B cell (primary cell): ENCODE data around the gene S1PR3. TPM values are rescaled to one million over a fixed set of nuclear protein-coding genes. Genes with fewer than 3 reads are reported as not detected.

ENCODE experiments used
- ATAC-seq: fragments of 200-7000 bp; cut with Tn5 transposase; one replicate; pipeline ENCODE4 v1.10.0; 2021; ENCODE audit warnings: low read depth, mild to moderate bottlenecking, moderate number of reproducible peaks, moderate library complexity
- CTCF ChIA-PET: fragments of 350-600 bp; sonication (Branson Sonifier 250); formaldehyde crosslinking; loops from one replicate; lab custom pipeline; 2021; ENCODE audit warnings: antibody characterized with exemption, inconsistent platforms; lab: Charles Lee
- POLR2A ChIA-PET: fragments of 350-600 bp; sonication (Branson Sonifier 250); formaldehyde crosslinking; loops from one replicate; lab custom pipeline; 2021; ENCODE audit warnings: antibody characterized with exemption; lab: Charles Lee
- DNase-seq: peaks from one replicate; pipeline ENCODE4 v3.0.0; 2013
- H2AFZ ChIP-seq: 2 replicates; pipeline ENCODE4 v1.6.1; 2012; ENCODE audit warnings: mild to moderate bottlenecking, low read depth, low read length; ENCODE audit not compliant: insufficient read depth, poor library complexity, severe bottlenecking
- H3K27ac ChIP-seq, 2 donors: 1 replicate in 1 of 2; 2 replicates in 1 of 2; pipeline ENCODE4 v1.5.1; 2012 to 2013; ENCODE audit warnings: low read length in 2 of 2, mild to moderate bottlenecking in 2 of 2, moderate library complexity in 1 of 2
- H3K27me3 ChIP-seq, 4 experiments: fragments of 200-600 bp in 1 of 4; sonication (generic) in 1 of 4; replicated peaks in 1 of 4; 1 replicate in 2 of 4; 2 replicates in 2 of 4; pipeline versions ENCODE4 v1.6.1 to v1.7.0; 2013 to 2016; ENCODE audit warnings: low read length in 3 of 4, mild to moderate bottlenecking in 2 of 4, mixed read lengths in 1 of 4, moderate library complexity in 1 of 4; ENCODE audit not compliant: insufficient read depth in 4 of 4, control insufficient read depth in 3 of 4; ENCODE audit errors: control extremely low read depth in 1 of 4
- H3K36me3 ChIP-seq, 2 experiments: replicated peaks in 1 of 2; 1 replicate in 1 of 2; 2 replicates in 1 of 2; pipeline versions ENCODE4 v1.6.1 to v1.7.1; 2013; ENCODE audit warnings: low read length in 1 of 2; ENCODE audit not compliant: insufficient read depth in 2 of 2, control insufficient read depth in 1 of 2; ENCODE audit errors: control extremely low read depth in 1 of 2, extremely low read depth in 1 of 2
- H3K4me1 ChIP-seq, 2 donors: fragments of 200-600 bp in 1 of 2; sonication (generic) in 1 of 2; 1 replicate in 1 of 2; 2 replicates in 1 of 2; pipeline versions ENCODE4 v1.5.1 to v1.6.1; 2013 to 2017; ENCODE audit warnings: low read length in 2 of 2; ENCODE audit not compliant: control insufficient read depth in 2 of 2, insufficient read depth in 2 of 2
- H3K4me2 ChIP-seq: replicated peaks from 2 replicates; pipeline ENCODE3; 2012; ENCODE audit warnings: mild to moderate bottlenecking, low read depth, low read length; ENCODE audit not compliant: poor library complexity, severe bottlenecking
- H3K4me3 ChIP-seq, 5 experiments: fragments of 200-600 bp in 1 of 5; sonication (generic) in 1 of 5; 1 replicate in 3 of 5; 2 replicates in 2 of 5; pipeline versions ENCODE4 v1.5.1 to v1.7.0; 2011 to 2016; ENCODE audit warnings: low read length in 4 of 5, mild to moderate bottlenecking in 4 of 5, low read depth in 2 of 5, control low read depth in 1 of 5, moderate library complexity in 1 of 5; ENCODE audit not compliant: insufficient read depth in 1 of 5; ENCODE audit errors: control extremely low read depth in 1 of 5, extremely low read depth in 1 of 5
- H3K79me2 ChIP-seq: fragments of 200-600 bp; sonication (generic); one replicate; pipeline ENCODE4 v1.6.0; 2016; ENCODE audit warnings: low read length; ENCODE audit not compliant: control insufficient read depth, insufficient read depth
- H3K9ac ChIP-seq: fragments of 200-600 bp; sonication (generic); 2 replicates; pipeline ENCODE4 v1.6.1; 2017; ENCODE audit warnings: mild to moderate bottlenecking, low read length, moderate library complexity
- H3K9me3 ChIP-seq, 3 donors: one replicate each; pipeline versions ENCODE4 v1.6.1 to v1.7.1; 2013; ENCODE audit warnings: low read length in 2 of 3; ENCODE audit not compliant: control insufficient read depth in 2 of 3, insufficient read depth in 1 of 3; ENCODE audit errors: control extremely low read depth in 1 of 3
- H4K20me1 ChIP-seq: 2 replicates; pipeline ENCODE4 v1.6.0; 2012; ENCODE audit warnings: mild to moderate bottlenecking, low read length; ENCODE audit not compliant: insufficient read depth, control insufficient read depth, poor library complexity, severe bottlenecking
- H3K27ac Mint-ChIP-seq: one replicate; pipeline ENCODE4 v1.8.0; 2021; ENCODE audit warnings: mixed read lengths
- H3K27me3 Mint-ChIP-seq: one replicate; pipeline ENCODE4 v1.8.0; 2021; ENCODE audit warnings: mixed read lengths
- H3K4me1 Mint-ChIP-seq: one replicate; pipeline ENCODE4 v1.8.0; 2021; ENCODE audit warnings: mixed read lengths
- H3K4me3 Mint-ChIP-seq: one replicate; pipeline ENCODE4 v1.8.0; 2021; ENCODE audit warnings: mixed read lengths
- H3K9me3 Mint-ChIP-seq: one replicate; pipeline ENCODE4 v1.8.0; 2022; ENCODE audit warnings: mixed read lengths; ENCODE audit not compliant: insufficient read depth
- CTCF ChIP-seq: fragments of 200-600 bp; IDR thresholded peaks from one replicate; pipeline ENCODE4 v1.8.0; 2022; ENCODE audit warnings: antibody characterized with exemption, mild to moderate bottlenecking
- EZH2 ChIP-seq: IDR thresholded peaks from 2 replicates; pipeline ENCODE4 v1.6.1; 2012; ENCODE audit warnings: borderline replicate concordance, low read depth, mild to moderate bottlenecking, moderate library complexity, low read length; ENCODE audit not compliant: insufficient read depth, poor library complexity, severe bottlenecking
- WGBS: methylation state at CpG from one replicate; pipeline ENCODE4 v1.1.5; 2013; ENCODE audit warnings: missing lambda C conversion rate; ENCODE audit not compliant: insufficient coverage; 5-methylcytosine and 5-hydroxymethylcytosine counted together
- intact Hi-C: fragments of 100-400 bp; cut with micrococcal nuclease; formaldehyde crosslinking; loops from one replicate; pipeline ENCODE4 v1.10.0; 2022
- polyA plus RNA-seq: library from polyadenylated mRNA; depleted of rRNA; stranded (reverse); fragments of >200 nt; gene quantifications from 2 replicates; pipeline ENCODE4 v1.2.3, GENCODE V29; 2012
- total RNA-seq, 2 donors: library from RNA; stranded (reverse); fragments of 120-200 nt in 1 of 2; gene quantifications; 1 replicate in 1 of 2; 2 replicates in 1 of 2; pipeline versions ENCODE4 v1.2.3 to v1.2.4, GENCODE V29; 2013 to 2022

S1PR3 gene
- total and polyA plus RNA-seq, 2 donors (not counting 1 experiment from before 2014, with no cell fraction given) = 0.25 TPM; not detected in 1

GRCh38 chr9:88976890-88977257 lies 14.4 kb upstream of the S1PR3 start:
- intact Hi-C loops = no loop called here
- WGBS = 82% methylated on average over 5 of the region's 5 CpGs

DNA sequence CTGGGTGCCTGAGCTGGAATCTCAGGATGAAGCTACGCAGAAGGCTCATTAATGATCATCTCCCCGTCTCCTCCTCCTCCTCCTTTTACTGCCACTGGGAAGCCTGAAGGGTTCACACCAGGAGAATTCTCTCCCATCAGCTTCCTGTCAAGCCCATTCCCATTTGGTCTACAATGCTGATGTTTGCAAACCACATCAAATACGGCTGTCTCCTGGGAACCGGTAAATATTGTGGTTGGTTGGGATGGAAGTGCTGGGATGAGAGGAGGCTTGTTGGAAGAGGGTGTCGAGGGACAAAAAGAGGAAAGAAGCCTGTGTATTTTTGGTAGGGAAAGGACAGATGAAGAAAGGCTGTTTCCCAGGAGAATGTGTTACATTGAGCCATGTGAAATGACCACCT lies 13.2 kb upstream of the S1PR3 start:
- ATAC-seq (no peak), DNase-seq (no peak)
- H3K4me1 Mint-ChIP-seq = no peaks in the 10 kb centered on the region
- no peak overlapping the region for H3K27ac ChIP-seq
- no peak overlapping the region for H3K4me3 ChIP-seq
- no peak overlapping the region for H3K27ac Mint-ChIP-seq
- no peaks in the 10 kb centered on the region for H4K20me1 ChIP-seq
- H3K9me3 Mint-ChIP-seq = no peaks in the 10 kb centered on the region
- ChIA-PET POLR2A (no interaction called here), CTCF (no interaction called here)
- no peak overlapping the region for H3K4me3 Mint-ChIP-seq
- 65% methylated on average over 5 of the region's 5 CpGs for WGBS
- H3K9ac ChIP-seq = no peak overlapping the region
- no peak overlapping the region for H2AFZ ChIP-seq
- peaks cover 0 to 2% (median 0%) of the 10 kb centered on the region in 3 donors for H3K9me3 ChIP-seq
- intact Hi-C loops = no loop called here
- TF ChIP-seq CTCF (no peak), EZH2 (no peak)
- H3K79me2 ChIP-seq = no peaks in the 10 kb centered on the region
- peaks cover 0 to 4% (median 0%) of the 10 kb centered on the region in 4 experiments for H3K27me3 ChIP-seq
- no peaks in the 10 kb centered on the region for H3K36me3 ChIP-seq
- no peak overlapping the region for H3K4me2 ChIP-seq
- no peaks in the 10 kb centered on the region for H3K4me1 ChIP-seq
- H3K27me3 Mint-ChIP-seq = peaks cover 18% of the 10 kb centered on the region

More at GRCh38 chr9:88976890-88977257, 14.4 kb upstream of the S1PR3 start:
- Histone ChIP-seq H4K20me1 (no peaks in the 10 kb centered on the region), H3K27me3 (peaks cover 0 to 4% (median 0%) of the 10 kb centered on the region in 4 experiments), H3K9me3 (peaks cover 0 to 5% (median 0%) of the 10 kb centered on the region in 3 donors), H3K9ac (no peak overlapping the region), H2AFZ (no peak overlapping the region), H3K4me2 (no peak overlapping the region), H3K36me3 (no peaks in the 10 kb centered on the region), H3K4me1 (no peaks in the 10 kb centered on the region), H3K27ac (no peak overlapping the region), H3K79me2 (no peaks in the 10 kb centered on the region), H3K4me3 (no peak overlapping the region)
- no peak overlapping the region for H3K4me3 Mint-ChIP-seq
- no peak for ATAC-seq
- no peaks in the 10 kb centered on the region for H3K4me1 Mint-ChIP-seq
- CTCF ChIA-PET = no interaction called here
- no peak for TF ChIP-seq EZH2
- H3K9me3 Mint-ChIP-seq = no peaks in the 10 kb centered on the region
- POLR2A ChIA-PET = no interaction called here
- no peak for DNase-seq
- H3K27me3 Mint-ChIP-seq = peaks cover 16% of the 10 kb centered on the region
- H3K27ac Mint-ChIP-seq = no peak overlapping the region
